GM12892 (cell line): ENCODE data around the gene SH3BGRL2.

Experiments used
- DNase-seq: peaks from one replicate; pipeline ENCODE4 v3.0.0; 2011; ENCODE audit not compliant: insufficient read length
- FAIRE-seq: peaks from 2 replicates; lab custom pipeline; 2011; peaks lifted over from hg19 to GRCh38; lab: Jason Lieb, UNC
- POLR2A ChIP-seq: IDR thresholded peaks from 2 replicates; pipeline ENCODE4 v1.6.1; 2011; ENCODE audit warnings: low read depth, low read length, control low read depth
- POLR2AphosphoS5 ChIP-seq: IDR thresholded peaks from 2 replicates; pipeline ENCODE4 v1.6.1; 2011; ENCODE audit warnings: low read depth, low read length, control low read depth
- TAF1 ChIP-seq: IDR thresholded peaks from 2 replicates; pipeline ENCODE4 v1.6.1; 2011; ENCODE audit warnings: low read depth, mild to moderate bottlenecking, control low read depth, low read length, borderline replicate concordance

The SH3BGRL2 gene

GRCh38 chr6:79712144-79712543, 81.0 kb downstream of the SH3BGRL2 start:
- TF ChIP-seq POLR2A (no peak), POLR2AphosphoS5 (no peak), TAF1 (no peak)
- no peak for DNase-seq
- peak; percentile 5 for FAIRE-seq

- TF ChIP-seq POLR2AphosphoS5 (no peak), POLR2A (no peak)
- no peak for FAIRE-seq
- no peak for DNase-seq
Measured at GRCh38 chr6:79712616-79713135, 81.5 kb downstream of the SH3BGRL2 start.

- FAIRE-seq, result peak; percentile 81
- DNase-seq, result no peak
- TF ChIP-seq POLR2A (no peak), POLR2AphosphoS5 (no peak), TAF1 (no peak)
Measured at GRCh38 chr6:79713701-79714322, 82.7 kb downstream of the SH3BGRL2 start.

- FAIRE-seq (no peak), DNase-seq (no peak)
- TF ChIP-seq POLR2AphosphoS5 (no peak), POLR2A (no peak)
Measured at GRCh38 chr6:79717989-79718388, 86.9 kb downstream of the SH3BGRL2 start.

- DNase-seq, result no peak
- FAIRE-seq, result no peak
- TF ChIP-seq TAF1, result no peak
- no peak for TF ChIP-seq POLR2A
- TF ChIP-seq POLR2AphosphoS5, result no peak
Measured at GRCh38 chr6:79718509-79719247, 87.5 kb downstream of the SH3BGRL2 start.

- TF ChIP-seq POLR2A (no peak), TAF1 (no peak), POLR2AphosphoS5 (no peak)
- DNase-seq, result no peak
- FAIRE-seq, result peak; percentile 5
Measured at GRCh38 chr6:79719248-79719960, 88.3 kb downstream of the SH3BGRL2 start.

GRCh38 chr6:79724816-79725215, 93.7 kb downstream of the SH3BGRL2 start:
- FAIRE-seq, result no peak
- TF ChIP-seq TAF1 (no peak), POLR2A (no peak), POLR2AphosphoS5 (no peak)

GRCh38 chr6:79731471-79731870, 100.3 kb downstream of the SH3BGRL2 start:
- TF ChIP-seq TAF1, result no peak
- no peak for TF ChIP-seq POLR2A
- no peak for TF ChIP-seq POLR2AphosphoS5
- FAIRE-seq (no peak), DNase-seq (no peak)

More at GRCh38 chr6:79724816-79725215, 93.7 kb downstream of the SH3BGRL2 start:
- DNase-seq, result no peak

- DNase-seq (no peak), FAIRE-seq (no peak)
- no peak for TF ChIP-seq POLR2A
Measured at GRCh38 chr6:79733388-79733787, 102.3 kb downstream of the SH3BGRL2 start.

- TF ChIP-seq POLR2A, result no peak
- TF ChIP-seq POLR2AphosphoS5, result no peak
- no peak for TF ChIP-seq TAF1
- DNase-seq, result no peak
- FAIRE-seq, result no peak
Measured at GRCh38 chr6:79734374-79734773, 103.2 kb downstream of the SH3BGRL2 start.

GRCh38 chr6:79735183-79735582, 104.1 kb downstream of the SH3BGRL2 start:
- TF ChIP-seq POLR2A, result no peak
- TF ChIP-seq POLR2AphosphoS5, result no peak
- TF ChIP-seq TAF1, result no peak
- DNase-seq, result no peak
- no peak for FAIRE-seq

GRCh38 chr6:79737172-79737571, 106.0 kb downstream of the SH3BGRL2 start:
- FAIRE-seq, result no peak
- TF ChIP-seq POLR2AphosphoS5 (no peak), POLR2A (no peak), TAF1 (no peak)
- DNase-seq, result no peak
